Measurements from ENCODE around the gene CCDC126.

GRCh38 chr7:23607130-23607529, 9.9 kb downstream of the CCDC126 start:
- TF ChIP-seq CTCF (IDR thresholded peaks at IDR 0.05; ENCODE audit: borderline replicate concordance, extremely low read depth, low read length, poor library complexity, severe bottlenecking) (no peak), EZH2 (IDR thresholded peaks at IDR 0.05; ENCODE audit: borderline replicate concordance, low read depth, low read length, severe bottlenecking) (no peak)
